CD4-positive, alpha-beta T cell treated with Interleukin-17A for 1 hour (primary cell): Measurements from ENCODE around the gene ABLIM2.

ENCODE experiments used
- DNase-seq: peaks from one replicate; pipeline ENCODE4 v3.0.0-alpha.2; 2020

ABLIM2 gene

DNA sequence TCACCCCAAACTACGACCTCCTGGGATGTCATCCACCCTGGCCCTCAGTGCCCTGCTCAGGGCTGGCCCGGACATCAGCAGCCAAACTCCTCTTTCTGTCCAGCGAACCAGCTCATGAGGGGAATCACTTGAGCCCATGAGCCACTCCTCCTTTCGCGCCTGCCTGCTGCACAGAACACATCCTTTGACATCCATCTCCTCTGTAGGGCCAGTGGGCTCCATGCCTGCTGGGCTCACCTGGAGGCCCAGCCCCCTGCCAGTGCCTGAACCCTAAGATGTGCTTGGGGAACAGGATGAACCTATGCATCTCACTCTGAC is 43.5 kb downstream of the ABLIM2 start:
- no peak for DNase-seq

GRCh38 chr4:8114456-8115202 is 44.0 kb downstream of the ABLIM2 start:
- DNase-seq = no peak

GRCh38 chr4:8113611-8114377 is 44.8 kb downstream of the ABLIM2 start:
- DNase-seq = no peak

- no peak for DNase-seq
These were observed 45.9 kb downstream of the ABLIM2 start for GRCh38 chr4:8112672-8113071.

DNA sequence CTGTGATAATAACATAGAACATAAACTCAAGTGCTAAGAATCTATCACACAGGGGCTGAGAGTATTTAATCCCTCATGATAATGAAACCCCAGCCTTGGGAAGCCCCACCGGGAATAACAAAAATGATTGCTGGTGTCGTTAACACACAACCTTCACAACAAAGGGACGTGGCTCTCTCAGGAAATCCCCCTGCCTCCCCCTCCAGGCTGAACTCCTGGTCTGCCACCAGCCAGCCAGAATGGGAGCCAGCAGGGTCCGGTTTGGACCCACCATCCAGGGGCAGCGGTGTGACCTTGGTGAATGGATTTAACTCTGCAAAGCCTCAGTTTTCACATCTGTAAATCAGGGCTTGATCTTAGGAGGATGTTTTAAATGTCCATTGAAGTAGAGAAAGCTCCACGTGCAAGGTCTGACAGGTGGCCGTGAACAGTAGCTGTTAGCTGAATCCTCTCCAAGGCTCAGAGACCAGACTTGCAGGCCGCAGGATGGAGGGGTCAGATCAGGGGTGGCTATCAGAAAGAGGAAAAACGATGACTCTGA is 46.5 kb downstream of the ABLIM2 start:
- DNase-seq = no peak

- no peak for DNase-seq
These were observed 48.3 kb downstream of the ABLIM2 start for GRCh38 chr4:8110071-8110986.

DNA sequence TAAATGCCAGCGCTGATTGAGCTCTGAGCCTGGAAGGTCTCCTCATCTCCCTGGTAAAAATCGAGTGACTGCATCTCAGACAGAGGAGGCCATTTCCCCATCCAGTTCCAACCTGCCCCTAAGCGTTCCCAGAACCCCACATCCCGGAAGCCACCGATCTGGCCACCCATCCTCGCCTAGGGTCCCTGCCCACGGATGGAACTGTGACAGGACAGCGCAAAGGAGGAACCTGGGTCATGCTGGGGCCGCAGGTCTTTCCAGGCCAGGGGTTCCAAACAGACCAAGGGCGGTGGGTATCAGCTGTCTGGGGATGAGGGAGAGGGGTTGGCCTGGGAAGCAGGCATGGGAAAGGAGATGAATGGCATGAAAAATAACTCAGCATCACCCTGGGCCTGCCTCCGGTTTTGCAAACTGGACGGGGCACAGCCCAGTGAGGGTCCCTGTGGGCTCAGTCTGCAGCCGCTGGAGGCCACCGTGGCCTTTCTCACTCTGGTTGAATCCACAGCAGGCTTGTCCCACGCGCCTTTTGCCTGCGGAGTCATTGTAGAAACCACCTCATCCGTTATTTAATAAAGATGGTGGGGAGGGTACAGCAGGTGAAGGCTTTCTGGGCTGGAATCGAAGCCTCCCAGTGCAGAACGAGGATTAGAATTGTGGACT is 49.1 kb downstream of the ABLIM2 start:
- no peak for DNase-seq

GRCh38 chr4:8108991-8109390 is 49.6 kb downstream of the ABLIM2 start:
- no peak for DNase-seq

DNA sequence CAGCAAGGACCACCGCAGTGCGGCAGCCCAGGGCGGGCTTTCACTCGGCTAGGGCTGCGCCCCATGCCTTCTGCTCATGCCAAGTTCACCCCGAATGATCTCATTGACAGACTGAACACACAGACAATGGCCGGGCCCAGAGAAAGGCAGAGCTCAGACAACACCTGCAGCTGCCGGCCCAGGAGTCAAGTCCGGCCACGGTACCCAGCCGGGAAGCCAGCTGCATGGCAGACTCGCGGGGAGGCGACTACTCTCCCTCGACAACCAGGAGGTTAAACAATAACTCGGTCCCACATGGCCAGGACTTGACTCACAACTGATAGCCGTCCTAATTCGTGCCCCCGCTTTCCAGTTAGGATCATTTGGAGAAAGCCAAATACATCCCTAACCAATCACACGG is 50.4 kb downstream of the ABLIM2 start:
- no peak for DNase-seq

DNA sequence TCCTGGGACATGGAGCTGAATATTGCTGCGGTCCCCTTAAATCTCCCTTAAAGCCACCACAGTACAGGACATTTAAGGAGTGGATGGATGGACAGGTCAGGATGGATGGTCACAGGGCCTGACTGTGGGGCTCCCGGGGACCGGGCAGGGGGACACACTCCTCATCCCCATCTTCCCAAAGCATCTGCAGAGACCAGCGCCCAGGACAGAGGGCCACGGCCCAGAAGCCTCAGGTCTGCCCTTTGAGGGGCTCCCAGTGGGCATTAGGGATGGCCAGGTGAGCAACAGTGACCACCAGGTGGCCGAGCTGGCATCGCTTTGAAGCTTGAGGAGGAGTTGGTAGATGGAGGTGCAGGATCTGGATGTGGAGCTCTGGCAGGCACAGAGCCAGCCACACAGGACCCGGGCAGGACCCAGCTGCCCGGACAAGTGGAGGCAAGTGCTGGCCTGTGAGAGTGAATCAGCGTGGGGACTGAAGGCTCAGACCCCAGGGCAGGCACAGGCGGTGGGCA is 51.4 kb downstream of the ABLIM2 start:
- DNase-seq = no peak

- no peak for DNase-seq
These were observed 52.1 kb downstream of the ABLIM2 start for GRCh38 chr4:8106451-8107025.

DNA sequence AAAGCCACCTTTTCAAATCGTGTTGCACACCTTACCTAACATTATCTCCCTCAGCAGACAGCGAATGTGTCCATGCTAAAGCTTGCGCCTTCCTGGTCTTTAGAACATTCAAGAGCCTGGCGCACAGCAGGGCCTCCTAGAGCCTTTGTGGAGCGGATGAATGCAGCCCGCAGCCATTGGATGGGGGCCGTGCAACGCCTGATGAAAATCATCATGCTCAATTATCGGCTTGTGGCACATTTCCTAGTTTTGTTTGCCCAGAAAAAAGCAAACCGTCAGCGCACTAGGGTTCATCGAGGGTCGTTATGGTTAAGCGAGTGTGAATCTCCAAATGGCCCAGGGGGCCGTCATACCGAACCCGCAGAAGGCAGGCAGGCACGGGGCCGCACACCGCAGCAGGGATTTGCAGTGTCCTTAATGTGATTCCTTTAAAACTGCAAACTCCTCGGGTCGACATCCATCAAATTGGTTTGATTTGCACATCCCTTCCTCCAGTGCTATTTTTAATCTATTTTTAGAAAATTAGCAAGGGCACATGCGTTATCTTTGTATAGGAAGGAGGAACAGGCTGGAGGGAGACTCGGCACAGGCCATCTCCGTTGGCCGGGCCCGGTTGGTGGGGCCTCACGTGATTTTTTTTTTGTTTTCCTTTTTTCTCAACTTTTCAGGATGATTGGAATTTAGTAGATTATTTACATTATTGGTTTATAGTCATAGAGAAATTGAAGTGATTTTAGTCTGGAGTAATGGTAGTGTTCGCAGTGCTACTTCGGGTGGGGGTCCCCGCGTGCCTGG is 53.1 kb downstream of the ABLIM2 start:
- no peak for DNase-seq

DNA sequence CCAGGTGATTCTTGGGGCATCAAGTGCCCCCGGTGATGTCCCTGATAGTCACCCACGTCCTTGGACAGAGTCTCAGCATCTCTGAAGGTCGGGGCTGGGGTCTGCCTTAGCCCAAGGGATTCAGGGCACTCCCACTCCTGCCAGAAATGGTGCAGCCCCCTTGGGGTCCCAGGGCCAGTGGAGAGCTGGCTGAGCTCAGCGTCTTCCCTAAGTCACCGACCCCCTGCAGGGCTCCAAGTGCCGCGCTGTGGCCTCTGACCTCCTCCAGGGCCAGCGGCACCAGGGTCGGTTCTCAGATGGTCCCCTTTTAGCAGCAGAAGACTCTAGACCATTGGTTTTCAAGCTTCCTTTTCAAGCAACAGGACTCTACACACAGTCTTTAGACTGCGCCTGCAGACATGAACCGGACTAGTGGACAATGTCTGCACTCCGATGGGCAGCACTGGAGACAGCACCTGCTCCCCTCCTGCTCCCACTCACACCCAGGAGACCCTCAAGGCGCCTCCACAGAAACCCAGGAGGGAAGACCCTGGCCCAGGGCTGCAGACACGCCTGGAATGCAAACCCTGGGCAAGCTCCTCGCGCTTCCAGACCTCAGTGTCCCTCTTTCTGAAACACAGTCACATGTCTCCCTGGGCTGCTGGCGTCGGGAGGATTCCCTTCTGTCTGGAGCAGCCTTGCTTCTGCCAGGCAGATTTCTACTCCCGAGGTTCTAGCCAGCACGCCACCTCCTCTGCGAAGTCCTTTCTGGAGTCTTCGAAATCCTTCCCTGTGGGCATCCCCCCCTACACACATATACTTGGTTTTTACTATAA is 53.9 kb downstream of the ABLIM2 start:
- DNase-seq = no peak

- no peak for DNase-seq
These were observed 54.9 kb downstream of the ABLIM2 start for GRCh38 chr4:8103421-8104390.

DNA sequence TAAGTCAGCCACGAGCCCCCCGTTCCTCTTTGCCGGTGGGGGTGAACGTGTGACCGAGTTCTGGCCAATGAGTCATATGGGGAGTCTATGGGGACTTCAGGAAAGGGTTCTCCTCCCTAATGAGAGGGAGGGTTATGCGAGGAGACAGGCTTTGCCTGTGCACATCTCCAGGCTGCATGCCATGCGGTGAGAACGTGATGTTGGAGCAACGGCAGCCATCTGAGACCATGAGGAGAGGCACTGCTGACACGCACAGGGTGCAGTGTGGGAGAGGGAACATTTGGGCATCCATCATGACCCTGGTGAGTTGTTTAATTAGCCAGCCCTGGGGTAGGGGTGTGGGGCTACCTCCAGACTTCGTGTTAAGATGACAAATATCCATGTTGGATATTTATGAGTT is 55.8 kb downstream of the ABLIM2 start:
- no peak for DNase-seq

GRCh38 chr4:8102076-8102355 is 56.6 kb downstream of the ABLIM2 start:
- no peak for DNase-seq

GRCh38 chr4:8101213-8102075 is 57.2 kb downstream of the ABLIM2 start:
- no peak for DNase-seq

- DNase-seq = no peak
These were observed 58.6 kb downstream of the ABLIM2 start for GRCh38 chr4:8099981-8100464.
